Urothelium cell line (cell line): ENCODE measurements around the gene FOXF2.
A peak's percentile ranks its signal among the peaks of the same experiment; 100 is the strongest.

Experiments used
- DNase-seq: peaks from one replicate; pipeline ENCODE4 v3.0.0; 2011; ENCODE audit warnings: low spot score, mixed read lengths
- FAIRE-seq: peaks from 2 replicates; lab custom pipeline; 2011; peaks lifted over from hg19 to GRCh38; lab: Jason Lieb, UNC

Gene FOXF2

DNA sequence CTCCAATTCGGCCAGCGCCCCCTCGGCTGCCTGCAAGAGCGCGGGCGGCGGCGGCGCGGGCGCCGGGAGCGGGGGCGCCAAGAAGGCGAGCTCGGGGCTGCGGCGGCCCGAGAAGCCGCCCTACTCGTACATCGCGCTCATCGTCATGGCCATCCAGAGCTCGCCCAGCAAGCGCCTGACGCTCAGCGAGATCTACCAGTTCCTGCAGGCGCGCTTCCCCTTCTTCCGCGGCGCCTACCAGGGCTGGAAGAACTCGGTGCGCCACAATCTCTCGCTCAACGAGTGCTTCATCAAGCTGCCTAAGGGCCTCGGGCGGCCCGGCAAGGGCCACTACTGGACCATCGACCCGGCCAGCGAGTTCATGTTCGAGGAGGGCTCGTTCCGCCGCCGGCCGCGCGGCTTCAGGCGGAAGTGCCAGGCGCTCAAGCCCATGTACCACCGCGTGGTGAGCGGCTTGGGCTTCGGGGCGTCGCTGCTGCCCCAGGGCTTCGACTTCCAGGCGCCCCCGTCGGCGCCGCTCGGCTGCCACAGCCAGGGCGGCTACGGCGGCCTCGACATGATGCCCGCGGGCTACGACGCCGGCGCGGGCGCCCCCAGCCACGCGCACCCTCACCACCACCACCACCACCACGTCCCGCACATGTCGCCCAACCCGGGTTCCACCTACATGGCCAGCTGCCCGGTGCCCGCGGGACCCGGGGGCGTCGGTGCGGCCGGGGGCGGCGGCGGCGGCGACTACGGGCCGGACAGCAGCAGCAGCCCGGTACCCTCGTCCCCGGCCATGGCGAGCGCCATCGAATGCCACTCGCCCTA lies 963 bp downstream of the FOXF2 start:
- no peak for DNase-seq
- no peak for FAIRE-seq

DNA sequence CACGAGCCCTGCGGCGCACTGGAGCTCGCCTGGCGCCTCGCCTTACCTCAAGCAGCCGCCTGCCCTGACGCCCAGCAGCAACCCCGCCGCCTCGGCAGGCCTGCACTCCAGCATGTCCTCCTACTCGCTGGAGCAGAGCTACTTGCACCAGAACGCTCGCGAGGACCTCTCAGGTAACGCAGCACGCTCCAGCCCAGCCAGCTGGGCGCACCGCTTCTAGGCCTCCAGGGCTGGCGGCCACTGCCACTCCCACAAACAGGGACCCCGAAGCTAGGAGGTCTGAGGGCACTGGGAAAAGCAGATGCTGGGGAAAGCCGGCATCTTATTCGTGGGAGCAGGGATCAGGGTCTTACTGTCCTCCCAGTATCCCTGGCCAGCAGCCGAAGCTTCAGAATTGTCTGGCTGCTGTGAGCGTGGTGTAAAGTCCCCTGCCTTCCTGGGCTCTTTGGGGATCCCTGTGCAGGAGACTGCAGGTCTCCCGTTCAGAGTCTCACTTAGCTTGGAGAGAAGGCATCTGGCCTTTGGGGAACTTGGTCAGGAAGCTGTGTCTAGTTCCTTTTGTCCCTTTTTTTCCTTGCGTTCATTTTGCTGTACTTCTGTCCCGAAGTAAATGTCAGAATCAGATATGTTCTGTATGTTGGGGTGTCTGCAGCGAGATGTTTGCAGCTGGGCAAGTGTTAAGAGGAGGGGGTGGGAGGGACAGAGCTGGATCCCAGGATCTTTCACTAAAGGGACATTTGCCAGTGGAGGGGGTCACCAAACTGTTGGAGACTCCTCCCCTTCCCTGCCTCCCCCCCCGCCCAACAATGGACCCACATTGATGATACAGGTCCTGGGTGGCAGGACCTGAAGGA lies 1.8 kb downstream of the FOXF2 start:
- FAIRE-seq: no peak
- DNase-seq: peak; percentile 57

DNA sequence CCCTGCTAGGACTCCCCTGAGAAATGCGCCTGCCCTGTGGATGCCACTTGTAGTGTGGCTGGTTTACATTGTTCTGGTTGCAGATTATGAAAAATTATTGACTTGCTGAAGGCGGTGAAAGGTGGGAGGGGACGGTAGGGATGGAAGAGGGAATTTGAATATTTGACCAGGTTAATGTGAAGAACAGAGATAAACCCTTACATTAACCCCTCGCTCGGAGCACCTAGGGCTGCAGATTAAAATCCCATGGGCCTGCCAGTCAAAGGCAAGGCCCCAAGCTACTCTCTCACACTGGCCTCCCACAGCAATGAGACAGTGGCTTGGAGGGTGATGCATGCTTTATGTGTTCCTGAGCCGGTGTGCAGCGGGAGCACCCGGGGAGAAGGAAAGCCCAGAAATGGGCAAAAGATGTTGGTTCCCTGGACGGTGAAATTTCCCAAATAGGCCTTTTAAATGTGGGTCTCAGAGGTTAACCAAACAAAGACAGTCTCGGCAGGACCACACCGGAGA lies 2.5 kb downstream of the FOXF2 start:
- DNase-seq: no peak
- no peak for FAIRE-seq

DNA sequence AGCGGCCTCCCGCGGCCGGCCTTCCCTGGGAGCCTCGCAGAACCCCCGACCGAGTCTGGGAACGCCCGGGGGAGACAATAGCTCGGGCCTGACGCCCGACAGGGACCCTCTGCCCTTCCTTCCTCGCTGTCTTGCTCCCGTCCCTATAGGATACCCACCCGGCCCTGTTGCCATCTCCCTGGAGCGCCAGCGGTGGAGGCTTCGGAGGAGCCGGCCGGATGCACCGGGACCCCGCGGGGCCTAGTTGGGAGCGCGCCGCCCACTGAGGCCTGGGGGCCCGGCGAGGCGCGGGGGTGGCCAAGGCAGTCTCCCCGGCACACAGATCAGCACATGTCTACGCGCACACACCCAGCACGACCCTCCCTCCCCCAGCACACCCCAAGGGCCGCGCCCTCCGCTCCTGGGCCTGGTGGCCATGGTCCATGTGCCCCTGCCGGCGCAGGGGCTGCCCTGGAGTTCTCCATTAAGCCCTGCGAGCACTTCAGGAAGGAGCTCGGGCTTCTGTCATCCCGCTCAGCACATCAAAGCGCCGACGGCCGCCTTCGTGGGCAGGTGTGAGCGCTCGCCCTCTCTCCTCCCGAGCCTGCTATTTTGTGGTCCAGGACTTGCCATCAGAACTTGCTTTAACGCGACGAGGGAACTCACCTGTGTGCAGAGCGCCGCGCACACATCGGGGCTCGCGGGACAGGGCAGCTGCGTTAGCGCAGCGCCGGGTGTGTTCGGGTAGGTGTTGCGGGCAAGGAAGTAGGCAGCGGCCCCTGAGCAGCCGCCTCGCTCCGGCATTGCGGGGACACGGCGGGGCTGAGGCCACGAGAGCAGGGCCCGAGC lies 3.7 kb downstream of the FOXF2 start:
- FAIRE-seq (no peak), DNase-seq (no peak)

DNA sequence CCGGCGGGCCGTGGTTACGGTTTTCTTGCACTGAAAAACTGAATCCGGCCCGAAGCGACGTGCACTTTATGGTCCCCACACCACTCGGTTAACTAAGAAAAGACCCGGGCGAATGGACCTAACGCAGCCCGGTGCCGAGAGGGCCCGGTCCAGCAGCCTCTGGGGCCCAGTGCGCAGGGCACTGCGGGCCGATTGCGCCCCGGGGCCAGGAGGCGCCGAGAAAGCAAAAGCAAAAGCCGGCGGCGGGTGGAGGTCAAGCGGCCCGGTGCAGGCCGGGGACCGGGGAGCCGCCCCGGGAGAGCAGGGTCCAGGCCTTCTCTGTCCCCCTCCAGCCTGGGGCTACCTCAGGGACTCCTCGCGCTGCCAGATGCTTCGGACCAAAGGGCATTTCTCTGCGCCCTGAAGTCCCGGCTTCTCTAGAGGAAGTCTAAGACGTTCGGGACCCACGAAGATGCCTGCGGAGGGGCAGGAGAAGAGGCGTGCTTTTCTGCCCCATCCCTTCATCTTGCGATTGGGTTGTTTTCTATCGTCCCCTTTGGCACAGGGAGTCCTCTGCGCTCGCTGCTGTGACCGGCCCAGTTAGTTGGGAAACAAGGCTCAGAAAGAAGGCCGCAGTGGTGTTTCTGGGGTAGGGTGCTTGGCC lies 4.4 kb downstream of the FOXF2 start:
- FAIRE-seq: no peak

DNA sequence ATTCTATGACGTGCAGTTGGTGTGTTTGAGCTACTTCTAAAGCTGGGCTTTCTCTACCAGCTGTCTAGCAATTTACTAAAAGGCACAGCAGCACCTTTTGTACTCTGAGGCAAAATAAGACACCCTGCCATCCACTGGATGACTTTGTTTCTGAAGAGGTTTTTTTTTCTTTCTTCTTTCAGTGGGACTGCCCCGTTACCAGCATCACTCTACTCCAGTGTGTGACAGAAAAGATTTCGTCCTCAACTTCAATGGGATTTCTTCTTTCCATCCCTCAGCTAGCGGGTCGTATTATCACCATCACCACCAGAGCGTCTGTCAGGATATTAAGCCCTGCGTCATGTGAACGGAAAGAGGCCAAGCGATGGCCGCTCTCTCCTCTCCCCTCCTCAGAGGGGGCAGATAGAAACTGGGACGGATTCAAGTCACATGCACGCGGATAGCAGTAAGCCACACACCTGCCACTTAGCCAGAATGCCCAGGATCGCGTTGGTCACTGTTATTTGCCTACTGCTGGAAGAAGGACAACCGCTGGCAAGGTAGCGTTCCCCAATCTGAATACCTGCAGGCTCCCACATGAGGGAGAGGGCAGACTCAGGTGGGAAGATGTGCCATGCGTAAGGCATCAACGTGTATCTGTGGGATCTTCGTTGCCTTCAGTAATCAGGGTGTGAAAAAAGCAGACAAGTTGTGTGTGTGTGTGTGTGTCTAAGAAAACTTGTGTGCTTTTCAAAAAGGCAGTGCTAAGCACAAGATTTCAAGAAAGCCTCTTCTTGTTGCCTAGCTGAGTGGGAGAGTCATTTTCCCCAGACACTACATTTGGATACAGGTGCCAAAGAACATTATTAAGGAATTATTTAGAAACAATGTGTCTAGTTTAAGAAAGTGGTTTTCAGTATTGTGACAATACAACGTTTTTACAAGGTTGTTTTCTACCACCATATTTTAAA lies 5.4 kb downstream of the FOXF2 start:
- FAIRE-seq (no peak), DNase-seq (no peak)

More for the DNA sequence above, 4.4 kb downstream of the FOXF2 start:
- no peak for DNase-seq

DNA sequence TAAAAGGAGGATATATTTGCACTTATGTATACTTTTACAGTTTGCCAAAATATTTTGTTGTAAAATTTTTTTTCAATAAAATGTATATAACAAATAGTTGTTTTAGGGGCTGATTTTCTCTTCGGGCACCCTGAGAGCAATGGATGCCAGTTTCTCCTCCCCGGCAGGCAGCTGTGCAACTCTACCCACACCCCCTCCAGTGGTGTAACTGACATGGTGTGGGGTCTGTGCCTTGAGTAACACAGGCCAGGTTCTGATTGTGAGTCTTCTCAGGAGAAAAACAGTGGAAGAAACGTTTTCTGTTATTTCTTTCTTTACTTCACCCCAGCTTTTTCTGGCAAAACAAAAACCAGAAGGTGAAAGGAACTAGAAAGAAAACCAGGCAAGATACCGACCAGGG lies 6.1 kb downstream of the FOXF2 start:
- no peak for DNase-seq

DNA sequence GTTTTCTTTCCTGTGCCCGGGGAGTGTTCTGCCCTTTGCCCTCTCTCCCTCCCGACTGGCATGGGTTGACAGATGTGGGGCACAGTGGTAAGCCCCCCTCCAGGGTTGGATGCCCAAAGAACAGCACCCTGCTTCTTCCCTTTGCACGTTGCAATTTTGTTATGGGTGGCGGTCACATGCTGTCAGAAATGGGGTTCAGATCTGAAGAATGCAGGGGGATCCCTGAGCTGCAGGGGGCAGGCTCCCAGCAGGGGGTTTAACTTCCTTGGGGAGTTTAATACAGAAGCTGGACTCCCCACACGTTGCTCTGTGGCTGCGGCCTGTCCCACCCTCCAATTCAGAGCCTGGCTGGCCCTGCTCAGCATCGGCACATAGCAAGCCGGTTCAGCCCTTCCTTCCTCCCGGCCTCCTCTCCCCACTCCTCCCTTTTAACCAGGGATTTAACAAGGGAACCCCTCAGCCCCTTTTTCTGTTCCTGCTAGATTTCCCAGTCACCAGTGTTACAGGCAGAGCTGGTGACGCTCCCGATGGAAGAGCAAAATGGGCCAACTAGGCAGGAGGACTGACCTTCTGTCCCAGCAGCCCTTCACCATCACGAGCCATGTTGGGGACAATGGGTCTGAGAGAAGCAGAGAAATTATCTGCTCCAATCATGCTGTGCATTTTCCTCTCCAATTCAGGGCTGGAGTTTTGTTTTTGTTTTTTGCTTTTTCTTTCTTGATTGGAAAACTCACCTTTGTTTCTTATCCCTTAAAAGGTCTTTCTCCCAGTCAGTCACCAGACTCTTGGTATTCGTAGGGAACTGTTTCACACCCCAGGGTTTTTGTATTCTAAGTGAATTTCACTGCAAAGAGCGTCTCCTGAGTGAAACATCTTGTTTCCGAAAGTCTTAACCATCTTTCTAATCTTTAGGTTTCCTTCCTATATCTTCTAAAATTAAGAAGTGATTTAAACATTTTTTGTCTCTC lies 6.8 kb downstream of the FOXF2 start:
- DNase-seq (no peak), FAIRE-seq (no peak)

More for the DNA sequence above, 6.1 kb downstream of the FOXF2 start:
- no peak for FAIRE-seq

DNA sequence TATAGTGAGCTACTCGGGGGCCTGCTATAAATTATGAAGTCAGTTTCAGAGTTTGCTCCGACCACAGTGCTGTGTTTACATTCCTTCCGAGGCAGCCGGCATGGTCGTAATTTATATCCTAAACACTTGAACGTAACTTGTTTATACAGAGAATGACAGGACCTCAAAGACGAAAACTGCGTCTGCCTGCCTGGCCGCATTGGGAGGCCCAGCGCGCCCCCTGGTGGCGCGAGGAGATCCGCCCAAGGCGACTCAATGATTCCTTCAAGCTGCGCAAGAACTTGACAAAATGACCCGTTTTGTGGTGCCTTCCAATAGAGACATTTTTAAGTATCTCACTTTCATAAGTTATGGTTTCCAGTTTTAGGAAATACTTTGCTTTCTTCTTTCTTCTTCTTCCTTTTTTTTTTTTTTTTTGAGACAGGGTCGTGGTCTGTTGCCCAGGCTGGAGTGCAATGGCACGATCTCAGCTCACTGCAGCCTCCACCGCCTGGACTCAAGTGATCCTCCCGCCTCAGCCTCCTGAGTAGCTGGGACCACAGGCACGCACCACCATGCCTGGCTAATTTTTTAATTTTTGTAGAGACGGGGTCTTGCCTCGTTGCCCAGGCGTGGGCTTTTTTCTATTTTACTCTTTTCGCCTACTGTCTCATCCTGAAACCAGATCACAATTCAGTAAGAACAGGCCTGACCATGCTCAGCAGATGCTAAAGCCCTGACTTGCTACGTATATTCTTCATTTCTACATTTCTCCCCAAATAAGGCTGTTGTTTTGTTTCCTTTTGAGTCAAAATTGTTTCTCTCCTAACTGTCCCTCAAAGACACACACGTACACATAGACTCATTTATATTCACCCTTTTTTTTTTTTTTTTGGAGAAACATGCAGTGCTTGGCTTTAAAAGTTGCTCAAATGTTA lies 7.8 kb downstream of the FOXF2 start:
- FAIRE-seq (no peak), DNase-seq (peak; percentile 76)

DNA sequence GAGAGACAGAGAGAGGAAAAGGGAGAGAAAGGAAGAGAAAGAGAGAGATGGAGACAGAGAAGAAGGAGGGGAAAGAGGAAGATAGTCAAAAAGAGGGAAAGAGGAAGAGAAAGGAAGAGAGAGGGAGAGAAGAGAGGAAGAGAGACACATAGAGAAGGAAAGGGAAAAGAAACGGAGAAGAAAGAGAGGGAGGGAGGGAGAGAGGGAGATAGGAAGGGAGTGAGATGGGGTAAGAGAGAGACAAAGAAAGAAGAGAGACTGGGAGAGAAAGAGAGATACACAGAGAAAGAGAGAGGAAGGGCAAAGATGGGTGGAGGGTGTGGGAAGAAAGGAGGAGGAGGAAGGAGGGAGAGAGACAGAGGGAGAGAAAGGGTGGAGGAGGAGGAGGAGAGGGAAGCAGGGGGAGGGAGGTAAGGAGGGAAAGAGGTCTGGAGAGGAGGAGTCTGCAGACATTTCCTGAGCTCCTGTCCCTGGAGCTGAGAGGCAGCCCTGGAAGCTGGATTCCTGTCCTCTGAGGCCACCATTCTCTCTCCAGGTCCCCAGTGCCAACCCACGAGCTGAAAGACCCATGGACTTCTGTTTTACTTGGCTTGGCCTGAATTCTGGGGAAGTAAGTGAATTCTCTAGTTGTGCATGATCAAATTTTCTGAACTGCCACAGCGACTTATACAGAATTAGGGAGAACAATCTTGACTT lies 9.9 kb downstream of the FOXF2 start:
- FAIRE-seq: no peak

DNA sequence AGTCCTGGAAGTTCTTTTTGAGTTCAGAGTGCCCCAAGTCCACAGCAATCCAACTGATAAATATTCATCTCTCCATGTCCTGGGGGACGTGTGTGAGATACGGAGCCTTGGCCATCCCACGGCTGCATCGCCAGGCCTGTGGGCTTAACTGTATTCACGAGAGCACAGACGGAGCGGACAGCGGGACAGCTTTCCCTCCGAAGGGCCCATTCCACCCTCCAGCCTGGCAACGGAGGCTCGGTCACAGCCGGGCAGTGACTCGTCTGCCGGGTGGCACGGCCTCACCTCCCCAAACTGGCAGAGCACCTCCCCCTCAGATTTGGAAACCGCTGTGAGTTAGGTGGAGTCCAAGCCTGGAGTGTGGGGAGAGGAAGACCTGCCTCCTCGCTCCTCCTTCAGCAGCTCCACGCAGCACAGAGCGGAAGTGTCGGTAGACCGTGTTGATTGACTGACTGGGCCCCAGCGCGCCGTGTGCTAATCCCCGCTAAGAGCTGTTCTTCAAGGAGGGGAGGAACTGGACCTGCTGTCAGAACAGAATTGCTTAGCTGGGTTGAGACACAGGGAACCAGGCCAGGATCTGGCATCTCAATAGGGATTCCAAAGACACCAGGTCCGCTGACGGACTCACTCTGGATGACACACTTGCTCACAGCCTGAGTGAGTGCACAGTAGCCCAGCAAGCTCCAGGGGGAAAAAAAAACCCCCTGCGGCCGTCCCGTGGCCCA lies 10.9 kb downstream of the FOXF2 start:
- FAIRE-seq: no peak

More for the DNA sequence above, 9.9 kb downstream of the FOXF2 start:
- DNase-seq: no peak

DNA sequence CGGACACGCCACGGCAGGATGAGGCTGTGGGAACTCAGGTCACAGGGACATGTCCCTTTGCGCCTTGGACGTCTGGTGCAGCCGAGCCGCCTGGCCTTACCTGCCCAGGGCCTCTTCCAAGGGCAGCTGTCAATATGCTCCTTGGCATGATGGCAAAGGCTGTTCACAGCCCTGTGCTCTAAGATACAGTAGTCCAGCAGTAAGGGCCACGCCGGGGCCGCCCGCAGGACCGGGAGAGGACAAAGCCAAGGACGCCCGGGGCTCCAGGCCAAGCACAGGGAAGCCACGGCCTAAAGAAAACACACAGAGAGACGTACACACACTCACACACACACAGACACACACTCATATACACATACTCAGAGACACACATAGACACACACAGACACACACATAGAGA lies 13.0 kb downstream of the FOXF2 start:
- DNase-seq: no peak
- FAIRE-seq: no peak

More for the DNA sequence above, 10.9 kb downstream of the FOXF2 start:
- no peak for DNase-seq

DNA sequence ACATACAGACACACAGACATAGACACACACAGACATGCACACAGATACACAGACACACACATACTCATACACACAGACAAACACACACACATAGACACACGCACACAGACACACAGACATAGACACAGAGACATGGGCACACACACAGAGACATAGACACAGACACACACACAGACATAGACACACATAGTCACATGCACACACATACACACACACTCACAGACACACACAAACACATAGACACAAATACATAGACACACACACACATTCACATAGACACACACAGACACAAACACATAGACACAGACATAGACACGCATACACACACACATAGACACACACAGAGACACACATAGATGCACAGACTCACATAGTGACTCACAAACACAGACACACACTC lies 13.5 kb downstream of the FOXF2 start:
- FAIRE-seq: peak; percentile 76
- DNase-seq: no peak

DNA sequence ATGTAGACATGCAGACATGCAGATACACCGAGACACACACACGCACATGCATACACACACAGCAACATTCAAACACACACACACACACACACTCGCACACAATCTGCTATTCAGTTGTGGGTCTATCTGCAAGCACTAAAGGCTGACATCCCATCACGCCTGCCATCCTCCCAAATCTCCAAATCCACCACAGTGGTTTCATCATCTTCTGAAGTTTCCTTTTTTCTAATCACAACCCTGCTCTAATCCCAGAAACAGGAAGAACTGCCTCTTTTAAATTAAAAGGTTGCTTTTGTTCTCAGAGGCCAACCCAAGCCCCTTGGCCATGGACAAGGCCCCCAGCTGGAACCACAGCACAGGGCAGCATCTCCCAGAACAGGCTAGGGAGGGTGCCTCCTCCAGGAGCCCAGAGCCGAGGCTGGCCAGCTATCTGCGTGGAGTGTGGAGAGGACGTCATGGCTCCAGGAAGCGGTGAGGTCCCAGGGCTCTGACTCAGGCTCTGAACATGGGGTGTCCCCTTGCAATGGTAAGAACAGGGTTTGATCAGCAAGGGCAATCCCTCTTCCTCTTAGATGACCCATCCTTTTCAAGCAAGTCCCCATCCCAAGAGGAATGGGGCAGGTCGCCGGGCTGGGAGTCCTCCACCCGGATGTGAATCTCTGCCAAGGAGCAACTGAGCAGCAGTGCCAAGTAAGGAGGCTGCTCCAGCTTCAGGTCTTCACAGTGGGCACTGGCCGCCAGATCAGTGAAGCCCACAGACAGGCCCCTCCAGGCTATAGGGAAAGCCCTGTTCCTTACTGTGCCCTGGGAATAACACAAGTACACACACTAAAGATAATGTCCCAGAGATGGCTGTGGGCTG lies 14.7 kb downstream of the FOXF2 start:
- DNase-seq (no peak), FAIRE-seq (peak; percentile 23)

DNA sequence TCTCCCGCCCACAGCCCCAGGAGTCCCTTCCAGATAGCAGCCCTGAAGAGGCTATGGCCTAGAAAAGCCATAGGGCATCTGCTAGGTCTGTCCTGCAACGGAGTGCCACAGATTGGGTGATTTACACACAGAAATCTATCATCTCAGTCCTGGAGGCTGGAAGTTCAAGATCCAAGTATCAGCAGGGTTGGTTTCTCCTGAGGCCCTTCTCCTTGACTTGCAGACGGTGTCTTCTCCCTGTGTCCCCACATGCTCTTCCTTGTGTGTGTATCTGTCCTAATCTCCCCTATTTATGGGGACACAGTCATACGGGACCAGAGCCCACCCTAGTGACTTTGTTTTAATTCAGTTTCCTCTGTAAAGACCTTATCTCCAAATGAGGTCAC lies 15.3 kb downstream of the FOXF2 start:
- DNase-seq (no peak), FAIRE-seq (no peak)
